ENCODE results near the gene MLLT6.
A peak's percentile ranks its signal among the peaks of the same experiment; 100 is the strongest.

MLLT6 gene

DNA sequence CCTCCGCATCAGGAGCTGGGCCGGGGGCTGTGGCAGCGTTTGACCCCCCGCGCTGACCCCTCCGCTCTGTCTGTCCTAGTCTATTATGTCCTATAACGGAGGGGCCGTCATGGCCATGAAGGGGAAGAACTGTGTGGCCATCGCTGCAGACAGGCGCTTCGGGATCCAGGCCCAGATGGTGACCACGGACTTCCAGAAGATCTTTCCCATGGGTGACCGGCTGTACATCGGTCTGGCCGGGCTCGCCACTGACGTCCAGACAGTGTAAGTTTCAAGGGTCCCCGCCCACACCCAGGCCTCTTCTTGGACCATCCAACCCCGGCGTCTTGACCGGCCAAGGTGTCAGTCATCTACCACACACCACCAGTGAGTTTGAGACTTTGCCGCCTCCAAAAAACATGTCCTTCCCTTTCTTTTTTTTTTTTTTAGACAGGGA, 48.0 kb downstream of the MLLT6 start:
- ChIA-PET POLR2A (no interaction called here), CTCF (interaction anchor here (1.4 kb wide), 1 partner anchor 17 kb away, joined by 5 read pairs; no protein-coding TSS in a partner anchor)
- H3K4me3 ChIP-seq (ENCODE audit: low read depth, low read length) = peak overlapping the region; percentile 100
- DNase-seq (ENCODE audit: low read depth, low spot score) = no peak
- TF ChIP-seq, protein P1, sequence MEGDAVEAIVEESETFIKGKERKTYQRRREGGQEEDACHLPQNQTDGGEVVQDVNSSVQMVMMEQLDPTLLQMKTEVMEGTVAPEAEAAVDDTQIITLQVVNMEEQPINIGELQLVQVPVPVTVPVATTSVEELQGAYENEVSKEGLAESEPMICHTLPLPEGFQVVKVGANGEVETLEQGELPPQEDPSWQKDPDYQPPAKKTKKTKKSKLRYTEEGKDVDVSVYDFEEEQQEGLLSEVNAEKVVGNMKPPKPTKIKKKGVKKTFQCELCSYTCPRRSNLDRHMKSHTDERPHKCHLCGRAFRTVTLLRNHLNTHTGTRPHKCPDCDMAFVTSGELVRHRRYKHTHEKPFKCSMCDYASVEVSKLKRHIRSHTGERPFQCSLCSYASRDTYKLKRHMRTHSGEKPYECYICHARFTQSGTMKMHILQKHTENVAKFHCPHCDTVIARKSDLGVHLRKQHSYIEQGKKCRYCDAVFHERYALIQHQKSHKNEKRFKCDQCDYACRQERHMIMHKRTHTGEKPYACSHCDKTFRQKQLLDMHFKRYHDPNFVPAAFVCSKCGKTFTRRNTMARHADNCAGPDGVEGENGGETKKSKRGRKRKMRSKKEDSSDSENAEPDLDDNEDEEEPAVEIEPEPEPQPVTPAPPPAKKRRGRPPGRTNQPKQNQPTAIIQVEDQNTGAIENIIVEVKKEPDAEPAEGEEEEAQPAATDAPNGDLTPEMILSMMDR (IDR thresholded peaks at IDR 0.05; ENCODE audit: insufficient read depth, low read length, missing control alignments) = no peak

DNA sequence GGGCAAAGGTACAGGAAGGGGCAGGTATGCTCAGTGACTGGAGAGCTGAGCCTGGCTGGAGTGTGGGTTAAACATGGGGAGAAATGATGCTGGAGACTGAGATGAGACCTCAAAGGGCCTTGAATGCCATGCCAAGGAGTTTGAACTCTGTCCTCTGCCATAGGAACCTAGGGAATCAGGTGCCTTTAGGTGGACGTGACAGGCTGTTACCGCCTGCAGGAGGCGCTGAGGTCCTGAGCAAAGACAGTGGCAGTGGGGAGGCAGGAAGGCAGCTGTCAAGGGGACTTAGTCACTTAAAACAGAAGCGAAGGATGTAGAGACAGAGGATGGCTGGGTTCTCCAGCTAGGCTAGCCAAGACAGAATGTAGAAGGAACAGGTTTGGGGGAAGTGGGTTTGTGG, 56.5 kb downstream of the MLLT6 start:
- ChIA-PET POLR2A (no interaction called here), CTCF (interaction anchor here (1.0 to 1.4 kb wide), 6 partner anchors 10 to 107 kb away, joined by 3 to 5 read pairs (median 4); no protein-coding TSS in a partner anchor)
- DNase-seq (ENCODE audit: low read depth, low spot score) = no peak

DNA sequence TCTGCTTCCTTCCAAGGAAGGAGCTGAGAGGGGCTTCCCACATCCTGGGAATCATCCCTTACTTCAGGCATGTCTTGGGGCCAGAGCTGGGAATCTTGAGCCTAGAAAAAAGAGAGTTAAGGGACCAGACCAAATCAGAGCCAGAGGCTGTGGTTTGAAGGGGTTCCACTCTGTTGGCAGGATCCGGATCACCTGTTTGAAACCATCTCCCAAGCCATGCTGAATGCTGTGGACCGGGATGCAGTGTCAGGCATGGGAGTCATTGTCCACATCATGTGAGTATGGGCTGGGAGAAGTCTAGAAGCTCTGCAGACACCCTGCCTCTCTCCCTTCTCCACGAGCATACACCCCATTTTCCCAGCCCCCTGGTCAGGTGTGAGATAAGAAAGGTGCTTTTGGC, 57.2 kb downstream of the MLLT6 start:
- TF ChIP-seq, protein P1 (IDR thresholded peaks at IDR 0.05; ENCODE audit: insufficient read depth, low read length, missing control alignments) = no peak
- ChIA-PET CTCF (interaction anchor here (1.0 to 1.6 kb wide), 6 partner anchors 10 to 86 kb away, joined by 3 to 5 read pairs (median 4); no protein-coding TSS in a partner anchor), POLR2A (no interaction called here)
- DNase-seq (ENCODE audit: low read depth, low spot score) = no peak
- H3K4me3 ChIP-seq (ENCODE audit: low read depth, low read length) = no peak overlapping the region

More for the DNA sequence above, 56.5 kb downstream of the MLLT6 start:
- no peak overlapping the region for H3K4me3 ChIP-seq (ENCODE audit: low read depth, low read length)
- TF ChIP-seq, protein P1 (IDR thresholded peaks at IDR 0.05; ENCODE audit: insufficient read depth, low read length, missing control alignments) = peak; percentile 55

DNA sequence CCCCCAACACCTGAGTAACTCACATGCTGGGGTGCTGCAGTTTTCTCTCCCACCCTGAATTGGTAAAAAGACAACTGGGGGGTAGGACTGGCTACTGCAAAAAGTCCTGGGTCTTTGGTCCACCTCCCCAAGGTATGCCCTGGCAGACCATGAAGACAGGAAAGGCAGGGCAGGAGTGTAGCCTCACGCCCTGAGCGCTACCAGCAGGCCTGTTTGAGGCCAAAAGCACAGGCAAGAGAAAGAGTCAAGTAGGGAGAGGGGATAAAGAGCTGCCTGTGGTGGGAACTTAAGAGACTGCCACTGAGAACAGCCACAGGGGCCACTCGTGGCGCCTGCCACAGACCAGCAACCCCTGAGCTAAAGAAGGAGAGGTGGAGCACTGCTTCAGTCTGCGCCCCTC, 61.3 kb downstream of the MLLT6 start:
- ChIA-PET CTCF (no interaction called here), POLR2A (no interaction called here)
- H3K4me3 ChIP-seq (ENCODE audit: low read depth, low read length) = no peak overlapping the region
- DNase-seq (ENCODE audit: low read depth, low spot score) = no peak
- TF ChIP-seq, protein P1 (IDR thresholded peaks at IDR 0.05; ENCODE audit: insufficient read depth, low read length, missing control alignments) = no peak

DNA sequence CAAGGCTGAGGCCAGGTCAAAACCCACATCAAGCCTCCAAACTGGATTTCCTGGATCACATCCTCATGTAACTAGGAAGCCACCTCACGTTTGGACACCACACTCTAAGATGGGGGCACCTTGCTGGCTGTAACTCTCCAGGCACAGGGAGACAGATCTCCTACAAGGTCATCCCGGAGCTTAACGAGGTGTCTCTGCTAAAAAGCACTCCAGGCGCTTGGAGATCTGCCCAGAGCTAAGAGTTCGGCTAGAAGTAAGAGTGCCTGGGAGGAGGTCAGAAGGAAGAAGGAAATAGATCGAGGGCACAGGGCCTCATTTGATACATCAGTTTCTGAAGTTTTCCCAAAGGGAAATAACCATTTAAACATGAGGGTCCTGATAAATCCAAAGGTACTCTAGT, 63.3 kb downstream of the MLLT6 start:
- DNase-seq (ENCODE audit: low read depth, low spot score) = no peak
- TF ChIP-seq, protein P1 (IDR thresholded peaks at IDR 0.05; ENCODE audit: insufficient read depth, low read length, missing control alignments) = no peak
- no peak overlapping the region for H3K4me3 ChIP-seq (ENCODE audit: low read depth, low read length)
- ChIA-PET POLR2A (no interaction called here), CTCF (no interaction called here)

DNA sequence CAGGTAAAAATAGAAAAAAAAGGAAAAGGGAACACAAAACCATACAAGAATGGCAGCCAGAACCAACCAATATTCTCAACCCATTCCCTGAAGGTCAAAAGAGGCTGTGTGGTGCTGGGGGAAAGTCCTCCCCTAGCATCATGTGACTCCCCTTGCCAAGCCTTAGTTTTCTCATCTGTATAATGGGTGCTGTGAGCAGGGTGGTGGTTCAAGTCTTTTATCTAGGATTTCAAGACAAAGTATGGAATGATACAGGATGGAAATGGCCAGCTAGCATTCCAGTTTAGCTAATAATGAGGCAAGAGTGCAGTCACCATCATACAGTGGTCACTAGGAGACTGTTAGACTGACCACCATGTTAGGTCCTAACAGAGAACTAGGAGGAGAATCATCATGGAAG, 68.2 kb downstream of the MLLT6 start:
- DNase-seq (ENCODE audit: low read depth, low spot score) = no peak
- TF ChIP-seq, protein P1 (IDR thresholded peaks at IDR 0.05; ENCODE audit: insufficient read depth, low read length, missing control alignments) = no peak
- ChIA-PET POLR2A (no interaction called here), CTCF (no interaction called here)
- H3K4me3 ChIP-seq (ENCODE audit: low read depth, low read length) = no peak overlapping the region

Measured in AG04449 (cell line).